DLD1 (cell line): Measurements from ENCODE around the gene NF1.
"Not testable (repeated sequence)": the region's sequence is repeated elsewhere in the genome, so short reads cannot be mapped to it uniquely, and the experiment has no call there.

ENCODE experiments used
- in situ Hi-C: cut with HindIII; loops from 2 replicates; pipeline ENCODE4 v1.10.0; 2017; ENCODE audit warnings: low sequenced_read_pairs

The NF1 gene

GRCh38 chr17:31085563-31085962 lies 9.2 kb upstream of the NF1 start:
- in situ Hi-C loops = no loop called here

GRCh38 chr17:31089471-31089870 lies 5.3 kb upstream of the NF1 start:
- in situ Hi-C loops = no loop called here

GRCh38 chr17:31090650-31091049 lies 4.1 kb upstream of the NF1 start:
- in situ Hi-C loops = not testable (repeated sequence)

- in situ Hi-C loops = no loop called here
Observed at GRCh38 chr17:31092475-31093064, 2.2 kb upstream of the NF1 start.

- in situ Hi-C loops = no loop called here
Observed at GRCh38 chr17:31093866-31094599, 744 bp upstream of the NF1 start.

- in situ Hi-C loops = no loop called here
Observed at GRCh38 chr17:31095236-31096105, 694 bp downstream of the NF1 start.

GRCh38 chr17:31096106-31096436 lies 1.3 kb downstream of the NF1 start:
- in situ Hi-C loops = no loop called here

GRCh38 chr17:31099016-31099415 lies 4.2 kb downstream of the NF1 start:
- in situ Hi-C loops = no loop called here

GRCh38 chr17:31100840-31101459 lies 6.2 kb downstream of the NF1 start:
- in situ Hi-C loops = no loop called here

GRCh38 chr17:31101943-31102342 lies 7.2 kb downstream of the NF1 start:
- in situ Hi-C loops = no loop called here

- in situ Hi-C loops = no loop called here
Observed at GRCh38 chr17:31105991-31106390, 11.2 kb downstream of the NF1 start.

GRCh38 chr17:31111183-31111582 lies 16.4 kb downstream of the NF1 start:
- in situ Hi-C loops = no loop called here

- in situ Hi-C loops = no loop called here
Observed at GRCh38 chr17:31112001-31112661, 17.4 kb downstream of the NF1 start.

GRCh38 chr17:31113368-31113767 lies 18.6 kb downstream of the NF1 start:
- in situ Hi-C loops = not testable (repeated sequence)

- in situ Hi-C loops = no loop called here
Observed at GRCh38 chr17:31113939-31114338, 19.2 kb downstream of the NF1 start.

GRCh38 chr17:31114956-31115555 lies 20.3 kb downstream of the NF1 start:
- in situ Hi-C loops = no loop called here

GRCh38 chr17:31116167-31116566 lies 21.4 kb downstream of the NF1 start:
- in situ Hi-C loops = no loop called here

GRCh38 chr17:31122746-31123145 lies 28.0 kb downstream of the NF1 start:
- in situ Hi-C loops = no loop called here

GRCh38 chr17:31126318-31126717 lies 31.5 kb downstream of the NF1 start:
- in situ Hi-C loops = no loop called here

GRCh38 chr17:31128241-31128640 lies 33.5 kb downstream of the NF1 start:
- in situ Hi-C loops = no loop called here
